IMR-90 (cell line): Measurements from ENCODE around the gene FAM227B. TPM values are rescaled to one million over a fixed set of nuclear protein-coding genes. Genes with fewer than 3 reads are reported as not detected.

Experiments used
- ATAC-seq: fragments of 200-7000 bp; cut with Tn5 transposase; 2 replicates; pipeline ENCODE4 v1.9.1; 2020; ENCODE audit warnings: low read depth, mild to moderate bottlenecking, moderate library complexity
- BruUV-seq: library from RNA; stranded (reverse); fragments of 400-500 nt; replicated peaks from 2 replicates; lab custom pipeline; 2021; lab: Mats Ljungman, UMichigan
- CTCF ChIA-PET: fragments of 300-600 bp; formaldehyde crosslinking; extraction: SDS; loops from one replicate; lab custom pipeline; 2021; ENCODE audit warnings: antibody characterized with exemption; lab: Yijun Ruan, JAX
- POLR2A ChIA-PET: fragments of 300-600 bp; sonication (Branson Sonifier 250); formaldehyde crosslinking; loops from one replicate; lab custom pipeline; 2022; ENCODE audit warnings: antibody characterized with exemption; ENCODE audit not compliant: unreplicated experiment; lab: Charles Lee
- DNase-seq: peaks from one replicate; pipeline ENCODE4 v3.0.0; 2013
- H2AFZ ChIP-seq: replicated peaks from 2 replicates; pipeline ENCODE3; 2013; ENCODE audit warnings: low read length, mild to moderate bottlenecking; ENCODE audit not compliant: poor library complexity
- H2AK5ac ChIP-seq: 2 replicates; pipeline ENCODE4 v1.6.1; 2013; ENCODE audit warnings: low read depth, low read length, inconsistent platforms
- H2AK9ac ChIP-seq: replicated peaks from 2 replicates; pipeline ENCODE3; 2013; ENCODE audit warnings: mild to moderate bottlenecking, low read depth, low read length, moderate library complexity; ENCODE audit not compliant: poor library complexity
- H2BK120ac ChIP-seq: 2 replicates; pipeline ENCODE4 v1.6.1; 2013; ENCODE audit warnings: low read depth, low read length, inconsistent platforms
- H2BK15ac ChIP-seq: 3 replicates; pipeline ENCODE4 v1.6.1; 2013; ENCODE audit warnings: low read depth, low read length, inconsistent platforms
- H2BK20ac ChIP-seq: 2 replicates; pipeline ENCODE4 v1.6.1; 2013; ENCODE audit warnings: low read depth, mild to moderate bottlenecking, inconsistent platforms, low read length, moderate library complexity
- H2BK5ac ChIP-seq: 2 replicates; pipeline ENCODE4 v1.6.1; 2013; ENCODE audit warnings: mild to moderate bottlenecking, low read depth, low read length, inconsistent platforms; ENCODE audit not compliant: poor library complexity, severe bottlenecking
- H3K14ac ChIP-seq: replicated peaks from 2 replicates; pipeline ENCODE4 v1.6.1; 2013; ENCODE audit warnings: low read depth, low read length, inconsistent platforms
- H3K18ac ChIP-seq: 2 replicates; pipeline ENCODE4 v1.6.1; 2013; ENCODE audit warnings: low read depth, low read length, control low read depth
- H3K23ac ChIP-seq: 2 replicates; pipeline ENCODE4 v1.6.1; 2013; ENCODE audit warnings: low read depth, low read length, inconsistent platforms
- H3K27ac ChIP-seq: 2 replicates; pipeline ENCODE4 v1.5.1; 2013; ENCODE audit warnings: mild to moderate bottlenecking, control low read depth, low read length; ENCODE audit not compliant: insufficient read depth
- H3K27me3 ChIP-seq: 2 replicates; pipeline ENCODE4 v1.6.1; 2013; ENCODE audit warnings: low read length; ENCODE audit not compliant: control insufficient read depth, insufficient read depth
- H3K36me3 ChIP-seq: 2 replicates; pipeline ENCODE4 v1.6.1; 2013; ENCODE audit warnings: low read length, mixed read lengths; ENCODE audit not compliant: control insufficient read depth, insufficient read depth
- H3K4ac ChIP-seq: 2 replicates; pipeline ENCODE4 v1.6.1; 2013; ENCODE audit warnings: low read depth, low read length, inconsistent platforms
- H3K4me1 ChIP-seq: 2 replicates; pipeline ENCODE4 v1.6.1; 2013; ENCODE audit warnings: low read length, mixed read lengths; ENCODE audit not compliant: control insufficient read depth, insufficient read depth
- H3K4me2 ChIP-seq: 2 replicates; pipeline ENCODE4 v1.6.1; 2013; ENCODE audit warnings: low read depth, mild to moderate bottlenecking, control low read depth, low read length, moderate library complexity
- H3K4me3 ChIP-seq: 2 replicates; pipeline ENCODE4 v1.5.1; 2013; ENCODE audit warnings: low read depth, mild to moderate bottlenecking, control low read depth, low read length, moderate library complexity; ENCODE audit not compliant: insufficient read depth
- H3K56ac ChIP-seq: 2 replicates; pipeline ENCODE4 v1.6.1; 2013; ENCODE audit warnings: low read length, inconsistent platforms; ENCODE audit not compliant: insufficient read depth; ENCODE audit errors: extremely low read depth
- H3K79me1 ChIP-seq, 2 experiments: 2 replicates each; pipeline ENCODE4 v1.6.1; 2013; ENCODE audit warnings: low read length in 2 of 2, inconsistent platforms in 1 of 2, low read depth in 1 of 2
- H3K9ac ChIP-seq: 2 replicates; pipeline ENCODE4 v1.6.1; 2013; ENCODE audit warnings: low read depth, low read length, control low read depth
- H3K9me1 ChIP-seq: 2 replicates; pipeline ENCODE4 v1.6.1; 2013; ENCODE audit warnings: low read length, inconsistent platforms; ENCODE audit not compliant: insufficient read depth
- H3K9me3 ChIP-seq: 2 replicates; pipeline ENCODE4 v1.6.1; 2013; ENCODE audit warnings: low read length; ENCODE audit not compliant: control insufficient read depth, insufficient read depth
- H4K20me1 ChIP-seq: 2 replicates; pipeline ENCODE4 v1.6.1; 2013; ENCODE audit warnings: low read length, inconsistent platforms; ENCODE audit not compliant: insufficient read depth
- H4K5ac ChIP-seq: 2 replicates; pipeline ENCODE4 v1.6.1; 2013; ENCODE audit warnings: mild to moderate bottlenecking, low read depth, low read length, control low read depth
- H4K8ac ChIP-seq, 2 experiments: 2 replicates each; pipeline ENCODE4 v1.6.1; 2013; ENCODE audit warnings: low read depth in 2 of 2, low read length in 2 of 2, control low read depth in 1 of 2, inconsistent platforms in 1 of 2
- H4K91ac ChIP-seq: 2 replicates; pipeline ENCODE4 v1.6.1; 2013; ENCODE audit warnings: low read depth, low read length, inconsistent platforms; ENCODE audit not compliant: insufficient read depth
- BHLHE40 ChIP-seq: fragments of 150-350 bp; IDR thresholded peaks from 2 replicates; pipeline ENCODE4 v1.6.1; 2016; ENCODE audit warnings: mild to moderate bottlenecking, low read depth, low read length
- FOS ChIP-seq: fragments of 150-350 bp; IDR thresholded peaks from 2 replicates; pipeline ENCODE4 v1.6.1; 2016; ENCODE audit warnings: low read depth, low read length
- MXI1 ChIP-seq: IDR thresholded peaks from 2 replicates; pipeline ENCODE4 v1.6.1; 2012; ENCODE audit warnings: low read depth, mild to moderate bottlenecking, low read length, moderate library complexity, borderline replicate concordance
- POLR2A ChIP-seq: IDR thresholded peaks from 2 replicates; pipeline ENCODE4 v1.6.1; 2012; ENCODE audit warnings: mild to moderate bottlenecking, low read depth, low read length
- RAD21 ChIP-seq: IDR thresholded peaks from 2 replicates; pipeline ENCODE4 v1.6.1; 2012; ENCODE audit warnings: low read length, improper control_type of control experiment
- RCOR1 ChIP-seq: IDR thresholded peaks from 2 replicates; pipeline ENCODE4 v1.6.1; 2012; ENCODE audit warnings: mild to moderate bottlenecking, low read length, improper control_type of control experiment; ENCODE audit not compliant: insufficient replicate concordance
- SMC3 ChIP-seq: fragments of 150-350 bp; IDR thresholded peaks from 2 replicates; pipeline ENCODE4 v1.6.1; 2016; ENCODE audit warnings: low read depth, mild to moderate bottlenecking, antibody characterized with exemption, low read length, moderate library complexity
- WGBS, 2 experiments: methylation state at CpG; one replicate each; pipeline versions ENCODE4 v1.1.5 to v1.1.7; 2013; ENCODE audit warnings: missing lambda C conversion rate in 2 of 2; ENCODE audit not compliant: insufficient read length in 1 of 2; ENCODE audit errors: extremely low coverage in 2 of 2; 5-methylcytosine and 5-hydroxymethylcytosine counted together
- dilution Hi-C: fragments of 300-500 bp; cut with HindIII; formaldehyde crosslinking; loops from one replicate; pipeline ENCODE4 v1.14.3; 2018; ENCODE audit warnings: low sequenced_read_pairs; ENCODE audit not compliant: unreplicated experiment
- in situ Hi-C: fragments of 300-500 bp; cut with MboI; formaldehyde crosslinking; loops from 3 replicates; pipeline ENCODE4 v1.14.3; 2019; ENCODE audit warnings: low sequenced_read_pairs, inconsistent platforms, mixed read lengths
- intact Hi-C: fragments of 100-400 bp; cut with micrococcal nuclease; formaldehyde crosslinking; loops from 2 replicates; pipeline ENCODE4 v1.10.0; 2022
- polyA plus RNA-seq, 3 experiments: library from polyadenylated mRNA; depleted of rRNA; stranded (reverse); fragments of >200 nt; gene quantifications; 2 replicates each; pipeline ENCODE4 v1.2.3, GENCODE V29; 2012; ENCODE audit warnings: low replicate concordance in 1 of 3
- total RNA-seq: library from RNA; depleted of rRNA; stranded (reverse); fragments of >200 nt; gene quantifications from 2 replicates; pipeline ENCODE4 v1.2.3, GENCODE V29; 2012

The FAM227B gene
- total and polyA plus RNA-seq, 2 of the 4 experiments (the other 2 are of a cell fraction): 1.8 to 3.0 TPM

GRCh38 chr15:49468481-49468839, 152.2 kb downstream of the FAM227B start:
- H3K27ac ChIP-seq: peak overlapping the region; percentile 12; the same call in 1 of the 2 replicates
- H2BK120ac ChIP-seq: no peak overlapping the region
- TF ChIP-seq FOS (no peak), MXI1 (no peak; the same call in 1 of the 2 replicates), SMC3 (no peak), RAD21 (no peak), BHLHE40 (no peak), RCOR1 (no peak), POLR2A (no peak)
- DNase-seq (peak; percentile 51), ATAC-seq (peak; percentile 33)
- H3K9me3 ChIP-seq: no peaks in the 10 kb centered on the region
- ChIA-PET POLR2A (no interaction called here), CTCF (no interaction called here)
- H3K4me3 ChIP-seq: no peak overlapping the region
- H3K4ac ChIP-seq: no peak overlapping the region
- H3K18ac ChIP-seq: no peak overlapping the region
- H3K56ac ChIP-seq: no peak overlapping the region
- peak overlapping the region in 1 of 2 experiments; percentile 1; a peak in 1 of 4 replicates for H4K8ac ChIP-seq
- in situ Hi-C loops: no loop called here
- no peaks in the 10 kb centered on the region for H4K20me1 ChIP-seq
- no peak overlapping the region for H2BK20ac ChIP-seq
- no peak overlapping the region for H2AFZ ChIP-seq
- dilution Hi-C loops: no loop called here
- no CpG with 5 or more reads among the region's 2 CpGs for WGBS, 2 experiments
- no peak overlapping the region for H2AK5ac ChIP-seq
- no peak overlapping the region for H4K91ac ChIP-seq
- peak overlapping the region; percentile 36; the same call in 1 of the 2 replicates for H4K5ac ChIP-seq
- 0 out of 2 replicates have a peak overlapping the region, but pooled peaks have one; percentile 56 for H3K14ac ChIP-seq
- peak overlapping the region; percentile 60 for H2BK5ac ChIP-seq
- no peak overlapping the region for H2BK15ac ChIP-seq
- no peak overlapping the region for H3K23ac ChIP-seq
- H3K4me2 ChIP-seq: peak overlapping the region; percentile 76
- peaks cover 9% of the 10 kb centered on the region in 2 experiments for H3K79me1 ChIP-seq
- intact Hi-C loops: no loop called here
- peaks cover 5% of the 10 kb centered on the region; the same call in 1 of the 2 replicates for H3K4me1 ChIP-seq
- H3K36me3 ChIP-seq: peaks cover 13% of the 10 kb centered on the region
- H3K27me3 ChIP-seq: no peaks in the 10 kb centered on the region
- no TSS peak for BruUV-seq
- H2AK9ac ChIP-seq: no peak overlapping the region
- no peak overlapping the region for H3K9ac ChIP-seq
- H3K9me1 ChIP-seq: 0 out of 2 replicates have a peak, but pooled peaks cover 3% of the 10 kb centered on the region
